Cardiac septum (tissue), 1 donor: ENCODE measurements around the gene TOX2. TPM values are rescaled to one million over a fixed set of nuclear protein-coding genes. Genes with fewer than 3 reads are reported as not detected.
A peak's percentile ranks its signal among the peaks of the same experiment; 100 is the strongest.

ENCODE experiments used
- DNase-seq: peaks from one replicate; pipeline ENCODE4 v3.0.0-alpha.2; 2020; ENCODE audit warnings: low spot score
- intact Hi-C: fragments of 100-400 bp; cut with DNase I; formaldehyde crosslinking; loops from one replicate; pipeline ENCODE4 v1.14.0; 2022
- total RNA-seq: library from RNA; stranded (reverse); fragmentation: NEBNext Ultra II Directional; extraction: Animal tissue kit (Norgen Biotek cat#: 25700); gene quantifications from one replicate; pipeline ENCODE4 v1.2.1, GENCODE V29; 2021
- donor health status: DM: no; HTN: no; CAD: no.

TOX2 gene
- total RNA-seq, 1 donor from 2014 or later = 1.4 TPM

- intact Hi-C loops = no loop called here
- peak; percentile 72 for DNase-seq
Measured at GRCh38 chr20:43915211-43916072, 790 bp downstream of the TOX2 start.

- DNase-seq = peak; percentile 51
- intact Hi-C loops = no loop called here
Measured at GRCh38 chr20:43916073-43916880, 1.6 kb downstream of the TOX2 start.

- intact Hi-C loops = no loop called here
- DNase-seq = peak; percentile 39
Measured at GRCh38 chr20:43916881-43917371, 2.3 kb downstream of the TOX2 start.

- intact Hi-C loops = no loop called here
- DNase-seq = peak; percentile 68
Measured at GRCh38 chr20:43917380-43917779, 2.7 kb downstream of the TOX2 start.

GRCh38 chr20:43919686-43920403 lies 5.2 kb downstream of the TOX2 start:
- peak; percentile 31 for DNase-seq
- intact Hi-C loops = no loop called here

- peak; percentile 14 for DNase-seq
- intact Hi-C loops = no loop called here
Measured at GRCh38 chr20:43920797-43921196, 6.1 kb downstream of the TOX2 start.

- intact Hi-C loops = no loop called here
Measured at GRCh38 chr20:43921227-43921780, 6.7 kb downstream of the TOX2 start.

GRCh38 chr20:43922614-43923013 lies 8.0 kb downstream of the TOX2 start:
- no peak for DNase-seq
- intact Hi-C loops = no loop called here

More at GRCh38 chr20:43921227-43921780, 6.7 kb downstream of the TOX2 start:
- no peak for DNase-seq

GRCh38 chr20:43923322-43923721 lies 8.7 kb downstream of the TOX2 start:
- peak; percentile 47 for DNase-seq
- intact Hi-C loops = no loop called here

GRCh38 chr20:43923917-43924316 lies 9.3 kb downstream of the TOX2 start:
- intact Hi-C loops = no loop called here
- no peak for DNase-seq

- peak; percentile 44 for DNase-seq
- intact Hi-C loops = no loop called here
Measured at GRCh38 chr20:43925215-43925614, 10.6 kb downstream of the TOX2 start.

GRCh38 chr20:43925801-43926200 lies 11.1 kb downstream of the TOX2 start:
- intact Hi-C loops = no loop called here
- DNase-seq = peak; percentile 60

- DNase-seq = peak; percentile 22
- intact Hi-C loops = no loop called here
Measured at GRCh38 chr20:43926287-43927050, 11.8 kb downstream of the TOX2 start.

GRCh38 chr20:43931976-43932375 lies 17.3 kb downstream of the TOX2 start:
- intact Hi-C loops = no loop called here
- DNase-seq = no peak

GRCh38 chr20:43934833-43935232 lies 20.2 kb downstream of the TOX2 start:
- intact Hi-C loops = no loop called here
- DNase-seq = no peak

- DNase-seq = no peak
- intact Hi-C loops = no loop called here
Measured at GRCh38 chr20:43936104-43936770, 21.6 kb downstream of the TOX2 start.

GRCh38 chr20:43936805-43937204 lies 22.2 kb downstream of the TOX2 start:
- no peak for DNase-seq
- intact Hi-C loops = no loop called here

- intact Hi-C loops = no loop called here
- DNase-seq = no peak
Measured at GRCh38 chr20:43937591-43937990, 22.9 kb downstream of the TOX2 start.
